ENCODE measurements around the gene SH3RF3.

DNA sequence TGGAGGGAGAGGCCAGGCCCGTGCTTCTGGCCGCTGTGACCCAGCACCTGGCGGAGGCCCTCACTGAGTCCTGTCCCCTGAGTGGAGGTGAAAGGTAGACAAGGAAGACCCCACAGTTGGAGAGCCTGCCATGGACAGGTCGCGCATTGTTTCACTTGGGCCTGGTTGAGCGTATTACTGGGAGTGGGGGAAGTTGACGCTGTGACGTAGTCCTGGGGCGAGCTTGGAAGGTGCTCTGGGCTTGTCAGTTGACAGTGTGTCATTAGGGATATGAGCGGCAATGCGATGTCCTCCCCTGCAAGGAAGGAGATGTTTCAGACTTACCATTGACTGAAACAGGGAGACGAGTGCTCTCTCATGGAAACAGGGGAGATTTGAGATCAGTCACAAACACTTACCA lies 127.1 kb downstream of the SH3RF3 start:
- TF ChIP-seq POLR2A (IDR thresholded peaks at IDR 0.05; ENCODE audit: low read depth, low read length) (no peak), TAF1 (IDR thresholded peaks at IDR 0.05; ENCODE audit: low read depth, low read length) (no peak)
